Activated CD8-positive, alpha-beta memory T cell treated with anti-CD3 and anti-CD28 coated beads, Interleukin-2, amount 50 U/mL, for 1 hour (primary cell): ENCODE results near the gene DPP7.
"Not testable (repeated sequence)": the region's sequence is repeated elsewhere in the genome, so short reads cannot be mapped to it uniquely, and the experiment has no call there.

Experiments used
- DNase-seq: peaks from one replicate; pipeline ENCODE4 v3.0.0-alpha.2; 2020; ENCODE audit errors: extremely low read depth

The DPP7 gene

DNA sequence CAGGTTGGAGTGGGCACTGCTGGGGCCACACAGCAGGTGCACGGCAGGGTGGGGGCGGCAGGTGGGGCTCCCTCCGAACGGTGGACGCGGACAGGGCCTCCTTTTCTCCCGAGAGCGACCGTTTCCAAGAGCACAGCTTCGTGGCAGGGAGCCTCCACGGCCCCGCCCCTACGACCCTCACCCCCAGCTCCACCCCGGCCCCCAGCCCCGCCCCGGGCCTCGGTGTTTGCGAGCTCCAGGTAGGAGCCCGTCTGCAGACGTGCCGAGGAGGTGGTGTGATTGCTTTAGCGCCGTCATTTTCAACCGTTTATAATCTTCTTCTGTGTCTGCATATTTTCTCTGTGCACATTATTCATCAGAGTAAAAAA lies 33.2 kb upstream of the DPP7 start:
- no peak for DNase-seq

DNA sequence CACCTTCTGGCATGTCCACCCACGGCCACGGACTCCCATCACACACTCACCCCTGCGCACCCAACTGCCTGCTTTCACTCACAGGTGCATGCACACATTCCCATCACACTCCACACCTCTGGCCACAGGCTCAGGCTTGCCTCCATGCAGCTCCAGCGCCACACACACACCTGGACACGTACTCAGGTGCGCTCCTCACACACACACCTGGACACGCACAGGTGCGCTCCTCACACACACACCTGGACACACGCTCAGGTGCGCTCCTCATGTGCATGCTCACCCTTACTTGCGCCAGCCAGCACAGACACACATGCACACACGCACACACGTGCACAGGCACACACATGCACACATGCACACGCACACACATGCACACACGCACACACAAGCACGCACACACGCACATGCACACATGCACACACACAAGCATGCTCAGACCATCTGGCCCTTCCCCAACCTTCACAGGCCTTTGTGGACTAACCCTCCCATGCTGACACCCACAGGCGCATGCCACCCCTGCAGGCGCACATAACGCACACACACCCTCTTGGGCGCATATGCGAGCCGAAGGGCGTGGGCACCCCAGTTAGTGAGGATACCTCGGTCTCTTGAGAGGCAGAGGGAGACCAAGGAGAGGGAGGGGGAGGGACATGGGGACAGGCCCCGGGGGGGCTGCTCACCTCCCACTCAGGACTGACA lies 32.7 kb upstream of the DPP7 start:
- no peak for DNase-seq

DNA sequence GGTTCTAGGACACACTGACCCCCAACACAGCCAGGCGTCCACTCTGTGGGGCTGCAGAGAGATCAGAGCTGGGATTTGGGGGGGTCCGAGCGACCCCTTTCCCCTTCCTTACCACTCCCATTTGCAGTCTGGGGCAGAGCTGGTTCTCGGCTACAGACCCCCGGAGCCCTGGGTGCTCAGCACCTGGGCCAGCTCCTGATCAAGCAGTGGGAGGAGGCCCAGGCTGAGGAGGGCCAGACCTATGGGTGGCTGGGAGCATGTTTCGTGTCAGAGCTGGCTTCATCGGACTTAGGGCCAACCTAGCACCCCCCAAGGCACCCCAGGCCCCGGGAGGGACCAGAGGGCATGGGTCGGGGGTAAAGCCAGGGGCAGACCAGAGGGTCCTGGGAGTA lies 32.0 kb upstream of the DPP7 start:
- DNase-seq, result no peak

DNA sequence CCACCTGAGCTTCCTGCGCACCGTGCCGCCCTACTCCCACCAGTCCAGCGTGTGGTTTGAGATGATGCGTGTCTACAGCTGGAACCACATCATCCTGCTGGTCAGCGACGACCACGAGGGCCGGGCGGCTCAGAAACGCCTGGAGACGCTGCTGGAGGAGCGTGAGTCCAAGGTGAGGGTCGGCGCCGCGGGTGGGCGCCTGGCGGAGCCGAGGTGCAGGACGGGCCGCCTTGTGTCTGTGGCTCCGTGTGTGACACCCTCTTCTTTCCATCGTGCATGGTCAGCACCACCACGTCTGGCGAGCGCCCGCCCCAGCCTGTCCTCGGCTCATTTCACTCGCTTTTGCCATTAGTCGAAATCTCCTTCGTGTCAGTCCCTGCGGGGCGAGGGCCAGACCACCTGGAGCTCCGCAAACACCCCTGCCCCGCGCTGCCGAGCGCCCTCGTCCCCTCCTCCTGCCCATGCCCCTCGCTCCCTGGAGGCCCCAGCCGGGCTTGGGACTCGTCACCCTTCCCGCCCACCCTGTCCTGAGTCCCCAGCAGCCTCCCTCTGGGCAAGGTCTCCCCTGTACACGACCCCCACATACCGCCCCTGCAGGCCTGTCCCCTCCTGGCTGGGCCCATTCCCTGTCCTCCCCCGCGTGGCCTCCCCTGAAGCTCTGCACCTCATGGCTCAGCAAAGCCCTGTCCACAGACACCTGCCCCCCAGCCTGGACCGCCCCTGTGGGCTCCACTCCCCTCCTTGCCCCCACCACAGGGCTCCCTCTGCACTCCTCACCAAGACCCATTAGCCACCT lies 31.4 kb upstream of the DPP7 start:
- DNase-seq, result no peak

DNA sequence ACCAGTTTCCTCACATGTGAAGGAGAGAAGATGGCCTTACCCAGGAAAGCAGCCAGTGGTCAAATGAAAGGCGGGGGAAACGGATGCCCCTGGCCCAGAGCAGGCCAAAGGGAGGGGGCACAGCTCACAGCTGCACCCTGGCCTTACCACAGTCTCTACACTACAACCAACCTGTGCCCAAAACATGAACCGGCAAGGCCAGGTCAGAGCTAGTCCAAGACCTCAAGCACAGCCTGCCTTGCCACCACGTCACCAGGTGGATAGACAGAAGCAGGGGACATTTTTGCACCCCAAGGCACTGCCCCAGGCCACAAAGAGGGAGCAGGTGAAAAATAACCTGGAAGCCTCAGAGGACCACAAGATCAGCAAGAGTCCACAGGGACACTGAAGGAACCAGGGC lies 28.9 kb upstream of the DPP7 start:
- DNase-seq, result no peak

DNA sequence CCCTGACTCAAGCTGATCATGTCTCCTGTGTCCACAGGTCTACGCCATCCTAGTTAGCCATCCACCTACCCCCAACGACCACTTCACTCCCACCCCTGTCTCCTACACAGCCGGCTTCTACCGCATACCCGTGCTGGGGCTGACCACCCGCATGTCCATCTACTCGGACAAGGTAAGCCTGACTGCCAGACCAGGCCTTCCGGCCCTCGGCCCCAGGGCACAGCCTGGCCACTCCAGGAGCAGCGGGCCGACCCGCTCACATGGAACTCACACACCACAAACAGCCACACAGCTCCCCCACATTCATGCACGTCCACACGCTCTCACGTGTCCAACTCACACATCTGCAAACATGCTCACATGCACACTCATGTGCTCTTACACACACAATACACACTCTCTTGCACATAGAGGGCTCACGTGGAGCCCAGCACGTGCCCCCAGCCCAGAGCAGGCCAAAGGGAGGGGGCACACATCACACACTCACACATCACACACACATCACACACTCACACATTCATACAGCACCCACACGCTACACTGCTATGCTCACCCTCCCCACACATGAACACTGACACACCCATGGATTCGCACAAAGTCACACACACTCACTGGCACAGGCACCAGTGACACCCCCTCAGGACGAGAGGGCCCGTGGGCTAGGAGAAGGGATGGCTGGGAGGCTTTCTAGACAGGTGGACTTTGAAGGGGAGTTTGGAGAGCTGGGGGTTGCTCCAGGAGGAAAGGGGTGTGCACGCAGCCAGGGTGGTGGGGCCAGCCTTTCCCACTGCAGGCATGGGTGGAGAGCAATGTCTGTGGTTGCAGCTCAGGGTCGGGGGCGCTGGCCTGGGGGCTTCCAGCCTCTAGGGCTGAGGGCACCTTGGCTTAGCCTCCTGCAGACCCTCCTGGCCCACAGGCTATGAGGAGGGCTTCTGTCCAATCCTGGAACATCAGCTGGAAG lies 27.7 kb upstream of the DPP7 start:
- DNase-seq, result no peak

DNA sequence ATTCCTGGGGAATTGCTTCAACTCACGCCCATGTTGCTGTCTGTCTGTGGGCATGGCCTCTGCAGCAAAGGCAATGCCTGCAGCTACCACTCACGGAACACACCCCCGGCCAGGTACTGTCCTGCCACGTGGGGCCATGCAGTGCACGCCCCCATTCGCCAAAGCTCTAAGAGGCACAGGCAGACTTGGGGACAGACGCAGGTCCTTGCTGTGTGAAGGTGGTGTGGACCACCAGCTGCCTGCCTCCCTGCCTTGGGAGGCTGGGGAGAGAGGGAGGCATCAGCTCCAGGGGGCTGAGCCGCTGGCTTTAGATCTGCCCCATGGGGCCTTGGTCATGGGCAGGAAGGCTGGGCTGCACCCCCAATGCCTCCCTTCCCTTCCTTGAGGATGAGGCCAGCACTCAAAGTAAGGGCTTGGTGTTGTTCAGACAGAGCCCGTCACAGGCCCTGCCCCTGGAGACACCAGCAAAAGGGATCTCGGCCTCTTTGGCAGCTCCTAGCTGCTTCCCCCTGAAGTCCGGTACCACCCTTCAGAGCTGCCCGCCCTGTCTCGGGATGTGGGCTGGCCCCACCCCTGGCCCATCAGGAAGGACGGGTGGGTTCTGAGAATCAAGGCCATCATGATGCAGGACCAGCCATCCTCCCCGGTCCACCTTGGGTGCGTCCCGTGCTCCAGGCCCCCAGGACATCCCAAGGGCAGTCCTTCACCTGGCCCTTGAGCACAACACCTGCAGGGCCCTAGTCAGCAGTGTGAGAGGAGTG lies 26.7 kb upstream of the DPP7 start:
- no peak for DNase-seq

DNA sequence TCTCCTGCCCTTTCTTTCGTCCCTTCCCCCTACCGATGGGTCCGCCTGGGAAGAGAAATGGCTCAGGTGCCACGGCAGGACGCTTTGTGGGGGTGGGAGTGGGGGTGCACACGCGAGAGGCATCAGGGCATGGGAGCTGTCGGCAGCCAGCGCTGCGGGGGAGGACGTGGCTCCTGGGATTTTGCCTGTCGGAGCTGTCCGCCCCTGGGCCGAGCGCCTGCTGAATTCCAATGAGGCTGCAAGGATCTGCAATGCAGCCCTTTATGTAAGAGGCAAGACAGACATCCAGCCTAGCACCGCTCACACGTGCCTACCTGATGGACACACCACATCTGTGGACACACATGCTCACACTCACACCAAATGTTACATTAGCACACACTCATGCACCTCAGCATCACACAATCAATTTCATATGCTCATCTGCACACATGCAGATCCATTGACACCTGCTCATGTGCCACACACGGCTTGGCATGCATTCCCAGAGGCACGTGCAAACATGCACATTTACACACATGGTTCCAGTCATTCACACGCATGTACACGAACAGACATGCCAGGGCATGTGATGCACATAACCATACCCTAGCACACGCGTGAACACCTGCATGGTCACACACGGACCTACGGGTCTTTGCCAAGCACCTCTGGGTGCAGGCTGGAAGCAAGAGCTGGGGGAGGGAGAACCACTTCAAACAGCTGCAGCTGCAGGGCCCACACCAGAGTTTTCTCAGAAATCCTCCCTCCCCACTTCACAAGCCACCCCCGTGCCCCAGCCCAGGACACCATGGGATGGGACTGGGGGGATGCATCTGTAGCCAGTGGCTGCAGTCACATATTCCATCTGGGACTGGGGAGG lies 25.8 kb upstream of the DPP7 start:
- no peak for DNase-seq

DNA sequence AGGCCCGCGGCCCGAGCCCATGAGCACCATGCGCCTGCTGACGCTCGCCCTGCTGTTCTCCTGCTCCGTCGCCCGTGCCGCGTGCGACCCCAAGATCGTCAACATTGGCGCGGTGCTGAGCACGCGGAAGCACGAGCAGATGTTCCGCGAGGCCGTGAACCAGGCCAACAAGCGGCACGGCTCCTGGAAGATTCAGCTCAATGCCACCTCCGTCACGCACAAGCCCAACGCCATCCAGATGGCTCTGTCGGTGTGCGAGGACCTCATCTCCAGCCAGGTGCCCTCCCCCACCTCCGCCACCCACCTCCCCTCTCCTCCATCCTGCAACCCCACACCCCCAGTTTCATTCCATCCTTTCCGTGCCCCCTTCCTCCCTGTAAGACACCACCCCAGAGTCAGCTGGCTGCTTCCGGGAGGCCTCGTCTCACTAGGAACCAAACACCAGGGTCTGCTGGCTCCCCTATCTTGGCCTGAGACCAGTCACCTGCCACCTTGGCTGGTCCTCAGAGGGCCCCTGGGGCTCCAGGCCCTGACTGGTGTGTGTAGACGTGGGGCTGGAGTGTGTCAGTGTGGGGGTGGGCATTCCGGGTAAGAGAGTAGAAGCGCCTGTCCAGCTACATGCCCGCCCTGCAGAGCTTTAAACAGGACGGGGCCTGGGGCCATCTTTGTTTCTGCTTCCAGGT lies 25.1 kb upstream of the DPP7 start:
- no peak for DNase-seq

DNA sequence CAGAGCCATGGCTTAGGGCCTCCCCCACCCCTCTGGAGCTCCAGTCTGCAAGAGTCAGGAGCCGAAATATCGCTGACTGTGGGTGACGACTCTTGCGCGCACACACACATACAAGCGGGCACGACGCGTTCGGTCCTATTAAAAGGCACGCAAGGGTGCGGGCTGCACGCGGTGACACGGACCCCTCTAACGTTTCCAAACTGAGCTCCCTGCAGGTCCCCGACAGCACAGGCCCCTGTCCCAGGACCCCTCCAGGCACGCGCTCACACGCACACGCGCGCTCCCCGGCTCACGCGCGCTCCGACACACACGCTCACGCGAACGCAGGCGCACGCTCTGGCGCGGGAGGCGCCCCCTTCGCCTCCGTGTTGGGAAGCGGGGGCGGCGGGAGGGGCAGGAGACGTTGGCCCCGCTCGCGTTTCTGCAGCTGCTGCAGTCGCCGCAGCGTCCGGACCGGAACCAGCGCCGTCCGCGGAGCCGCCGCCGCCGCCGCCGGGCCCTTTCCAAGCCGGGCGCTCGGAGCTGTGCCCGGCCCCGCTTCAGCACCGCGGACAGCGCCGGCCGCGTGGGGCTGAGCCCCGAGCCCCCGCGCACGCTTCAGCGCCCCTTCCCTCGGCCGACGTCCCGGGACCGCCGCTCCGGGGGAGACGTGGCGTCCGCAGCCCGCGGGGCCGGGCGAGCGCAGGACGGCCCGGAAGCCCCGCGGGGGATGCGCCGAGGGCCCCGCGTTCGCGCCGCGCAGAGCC lies 24.4 kb upstream of the DPP7 start, which contains the start of gene GRIN1:
GRIN1 (plus strand) TSS at position 433 of the 746 bp plus-strand sequence. CDS start 333 bp downstream, outside the sequence.
- DNase-seq, result no peak

DNA sequence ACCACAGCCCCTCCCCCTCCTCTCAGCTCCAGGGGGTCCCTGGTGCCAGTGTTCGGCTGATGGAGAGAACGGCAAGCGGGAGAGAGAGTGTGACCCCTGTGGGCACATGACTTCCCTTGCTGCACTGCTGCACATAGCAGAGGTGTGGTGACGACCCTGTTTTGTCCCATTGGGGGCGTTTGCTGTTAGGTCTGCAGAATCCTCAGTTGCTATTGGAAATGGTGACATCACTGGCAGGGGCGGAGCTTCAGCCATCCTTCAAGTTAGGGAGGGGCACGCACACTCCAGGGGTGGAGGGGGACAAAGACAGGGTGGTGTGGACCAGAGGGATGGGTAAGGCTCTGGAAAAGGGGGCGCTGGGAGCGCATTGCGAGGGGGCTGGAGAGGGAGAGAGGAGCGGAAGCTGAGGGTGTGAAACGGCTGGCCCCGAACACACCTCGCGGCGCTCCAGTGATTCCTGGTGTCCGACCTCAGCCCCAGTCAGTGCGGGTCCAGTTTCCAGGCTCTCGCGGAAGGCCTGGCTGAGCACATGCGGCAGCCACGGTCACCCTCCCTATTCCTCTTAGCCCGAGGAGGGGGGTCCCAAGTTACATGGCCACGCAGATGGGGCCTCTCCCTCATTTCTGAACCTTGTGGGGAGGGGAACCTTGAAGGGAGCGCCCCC lies 23.7 kb upstream of the DPP7 start:
- DNase-seq, result no peak

DNA sequence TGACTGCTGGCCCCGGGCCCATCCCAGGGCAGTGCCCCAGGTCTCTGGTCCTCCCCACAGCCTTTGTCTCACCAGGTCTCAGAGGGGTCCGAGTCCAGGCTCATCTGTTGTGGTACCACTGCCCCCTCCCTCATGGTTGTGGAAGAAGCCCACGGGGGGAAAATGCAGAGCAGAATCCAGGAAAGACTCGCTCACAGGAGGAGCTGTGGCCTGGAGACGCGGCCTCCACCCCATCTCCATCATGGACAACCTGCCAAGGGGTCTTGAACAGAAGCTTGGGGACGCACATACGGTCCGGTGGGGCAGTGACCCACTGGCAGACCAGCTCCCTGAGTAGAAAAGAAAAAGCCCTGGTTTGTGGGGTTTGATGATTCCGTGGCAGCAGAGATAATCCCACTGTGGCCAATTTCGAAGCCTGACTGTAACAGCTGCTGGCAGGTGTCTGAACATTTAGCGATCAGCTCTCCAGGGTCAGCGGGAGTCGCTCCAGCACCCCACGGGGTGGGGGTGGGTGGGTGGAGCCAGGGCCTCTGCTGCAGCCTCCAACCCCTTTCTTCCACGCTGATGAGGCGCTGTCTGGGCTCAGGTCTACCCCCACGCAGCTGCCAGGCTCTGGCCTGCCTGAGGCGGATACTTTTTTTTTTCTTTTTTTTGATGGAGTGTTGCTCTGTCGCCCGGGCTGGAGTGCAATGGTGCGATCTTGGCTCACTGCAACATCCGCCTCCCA lies 22.5 kb upstream of the DPP7 start:
- no peak for DNase-seq

DNA sequence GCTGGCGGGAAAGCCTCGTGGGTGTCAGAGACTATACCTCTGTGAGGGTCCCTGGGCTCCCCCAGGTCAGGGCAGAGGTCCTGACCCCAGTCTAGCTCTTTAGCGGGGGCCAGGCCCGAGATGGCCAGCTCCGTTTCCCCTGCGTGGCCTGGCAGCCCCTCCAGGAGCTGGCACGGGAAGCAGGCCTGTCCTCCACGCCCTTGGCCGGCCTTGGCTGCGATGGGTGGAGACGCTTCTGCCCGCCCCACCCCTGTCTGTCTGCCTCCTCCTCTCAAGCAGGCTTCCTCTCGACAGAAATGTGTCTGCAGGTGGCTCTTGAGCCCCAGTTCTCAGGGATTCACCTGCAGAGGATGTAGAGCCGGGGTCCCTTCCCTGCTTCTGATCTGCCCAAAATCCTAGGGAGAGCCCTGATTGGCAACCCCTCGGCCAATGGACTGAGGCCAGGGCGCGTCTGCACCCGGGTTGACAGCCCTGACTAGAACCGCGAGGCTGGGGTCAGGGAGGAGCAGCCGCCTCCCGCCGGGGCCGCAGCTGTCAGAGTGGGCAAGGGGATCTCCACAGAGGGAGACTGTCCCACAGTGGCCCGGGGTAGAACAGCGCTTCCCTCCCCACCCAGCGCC lies 21.8 kb upstream of the DPP7 start:
- DNase-seq, result no peak

DNA sequence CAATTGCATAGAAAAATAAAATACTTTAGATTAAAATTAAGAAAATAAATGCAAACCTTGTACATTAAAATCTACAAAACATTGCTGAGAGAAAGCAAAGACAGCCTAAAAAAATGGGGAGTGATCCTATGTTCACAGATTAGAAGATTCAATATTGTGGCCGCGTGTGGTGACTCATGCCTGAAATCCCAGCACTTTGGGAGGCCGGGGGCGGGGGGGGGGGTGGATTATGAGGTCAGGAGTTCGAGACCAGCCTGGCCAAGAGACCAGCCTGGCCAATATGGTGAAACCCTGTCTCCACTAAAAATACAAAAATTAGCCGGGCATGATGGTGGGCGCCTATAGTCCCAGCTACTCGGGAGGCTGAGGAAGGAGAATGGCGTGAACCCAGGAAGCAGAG lies 20.6 kb upstream of the DPP7 start:
- DNase-seq, result not testable (repeated sequence)

DNA sequence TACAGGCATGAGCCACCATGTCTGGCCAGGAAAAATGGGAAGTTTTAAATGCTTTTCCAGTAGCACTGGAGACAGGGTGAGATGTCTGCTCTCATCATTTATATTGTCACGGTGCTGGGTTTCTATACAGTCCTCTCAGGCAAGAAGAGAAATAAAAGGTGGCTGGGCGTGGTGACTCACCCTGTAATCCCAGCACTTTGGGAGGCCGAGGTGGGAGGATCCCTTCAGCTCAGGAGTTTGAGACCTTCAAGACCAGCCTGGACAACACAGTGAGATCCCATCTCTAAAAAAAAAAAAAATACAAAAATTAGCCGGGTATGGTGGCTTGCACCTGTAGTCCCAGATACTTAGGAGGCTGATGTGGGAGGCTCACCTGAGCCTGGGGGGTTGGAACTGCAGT lies 19.7 kb upstream of the DPP7 start:
- no peak for DNase-seq

DNA sequence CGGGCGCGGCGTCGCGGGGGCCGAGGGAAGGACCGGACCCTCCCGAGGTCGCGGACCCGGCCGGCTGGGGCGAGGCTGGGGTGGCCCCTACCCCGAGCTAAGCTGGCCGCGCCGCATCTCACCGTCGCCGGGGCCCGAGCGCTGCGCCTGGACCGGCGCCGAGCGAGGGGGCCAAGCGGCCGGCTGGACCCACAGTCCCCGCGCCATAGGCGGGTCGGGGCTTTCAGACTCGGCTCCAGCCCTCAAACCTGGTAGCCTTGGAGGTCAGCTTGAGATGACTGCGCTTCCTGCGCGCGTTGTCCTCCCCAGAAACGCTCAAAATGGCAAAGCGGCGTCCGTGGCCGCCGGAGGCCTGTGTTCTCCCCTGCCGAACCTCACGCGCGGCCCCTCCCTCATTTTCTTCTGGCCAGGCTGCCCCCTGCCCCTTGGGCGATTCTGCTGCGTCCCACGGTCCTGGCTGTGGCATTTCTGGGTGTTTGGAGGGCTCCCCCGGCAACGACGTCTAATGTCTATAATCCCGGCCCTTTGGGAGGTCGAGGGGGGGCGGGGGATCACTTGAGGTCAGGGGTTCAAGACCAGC lies 15.7 kb upstream of the DPP7 start:
- DNase-seq, result no peak
